C4-2B (cell line): ENCODE results near the gene CCDC85C.
A peak's percentile ranks its signal among the peaks of the same experiment; 100 is the strongest.

Experiments
- H3K27ac ChIP-seq: fragments of 450-650 bp; 2 replicates; pipeline ENCODE4 v1.5.1; 2017
- CTCF ChIP-seq: fragments of 450-650 bp; conservative IDR thresholded peaks from 2 replicates; pipeline ENCODE4 v1.5.1; 2017; ENCODE audit warnings: mild to moderate bottlenecking
- ZFX ChIP-seq: fragments of 450-650 bp; IDR thresholded peaks from 2 replicates; pipeline ENCODE4 v1.6.1; 2017

Gene CCDC85C

DNA sequence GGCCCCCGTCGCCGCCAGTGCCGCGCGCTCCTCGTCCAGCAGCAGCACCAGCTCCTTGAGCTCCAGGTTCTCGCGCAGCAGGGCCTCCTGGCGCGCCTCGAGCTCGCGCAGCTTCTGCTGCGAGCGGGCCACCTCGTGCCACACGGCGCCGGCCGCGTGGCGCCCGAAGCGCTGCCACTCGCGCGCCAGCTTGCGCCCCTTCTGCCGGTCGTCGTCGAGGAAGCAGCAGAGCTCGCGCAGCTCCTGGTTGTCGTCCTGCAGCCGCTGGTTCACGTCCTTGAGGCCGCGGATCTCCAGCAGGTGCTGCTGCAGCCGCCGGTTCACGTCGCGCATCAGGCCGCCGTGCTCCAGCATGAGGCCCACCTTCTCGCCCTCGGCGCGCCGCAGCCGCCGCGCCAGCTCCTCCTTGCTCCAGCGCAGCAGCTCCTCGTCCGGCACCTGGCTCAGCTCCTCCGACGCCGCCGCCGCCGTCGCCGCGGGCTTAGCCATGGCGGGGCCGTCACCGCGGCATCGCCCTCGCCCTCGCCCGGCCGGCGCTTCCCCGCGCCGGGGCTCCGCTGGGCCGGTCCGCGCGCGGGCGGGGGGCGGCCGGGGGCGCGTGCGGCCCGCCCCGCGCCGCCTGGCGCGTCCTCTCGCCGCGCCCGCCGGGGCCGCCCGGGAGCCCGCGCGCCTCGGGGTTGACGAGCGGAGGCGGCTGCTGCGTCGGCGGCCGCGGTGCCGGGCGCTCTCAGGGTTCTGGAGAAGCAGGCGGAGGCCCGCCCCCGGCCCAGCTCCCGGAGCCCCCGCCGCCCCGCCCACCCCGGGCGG is at the start of gene CCDC85C:
TSS of gene CCDC85C (minus strand) at position 737 of the 807 bp plus-strand sequence. CDS start at position 489, 248 bp downstream.
- peak within 1 kb of the TSS; percentile 98 for H3K27ac ChIP-seq
- TF ChIP-seq ZFX (peak; percentile 87), CTCF (no peak; the same call in 1 of the 2 replicates)

- H3K27ac ChIP-seq: no peak overlapping the region
- TF ChIP-seq CTCF (no peak), ZFX (no peak)
Observed at GRCh38 chr14:99651953-99652746, 48.1 kb upstream of the CCDC85C start.

DNA sequence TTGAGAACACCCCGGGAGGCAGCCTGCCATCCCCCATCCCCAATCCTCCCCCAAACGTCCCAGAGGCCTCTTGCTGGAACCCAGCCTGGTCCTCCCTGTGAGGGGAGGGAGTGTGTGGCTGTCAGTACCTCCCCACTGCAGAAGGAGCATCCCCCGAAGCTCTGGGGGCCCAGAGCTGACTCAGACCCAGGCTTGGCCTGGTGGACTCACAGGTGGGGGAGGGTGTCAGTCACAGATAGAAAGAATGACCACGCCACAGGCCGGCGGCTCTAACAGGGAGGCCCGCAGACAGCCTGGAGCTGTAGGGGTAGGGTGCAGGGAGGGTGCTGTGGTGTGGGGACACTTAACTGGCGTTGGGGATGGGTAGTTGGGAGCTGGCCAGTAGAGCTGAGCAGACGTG is 46.2 kb upstream of the CCDC85C start:
- TF ChIP-seq CTCF (no peak), ZFX (no peak)
- H3K27ac ChIP-seq: no peak overlapping the region

DNA sequence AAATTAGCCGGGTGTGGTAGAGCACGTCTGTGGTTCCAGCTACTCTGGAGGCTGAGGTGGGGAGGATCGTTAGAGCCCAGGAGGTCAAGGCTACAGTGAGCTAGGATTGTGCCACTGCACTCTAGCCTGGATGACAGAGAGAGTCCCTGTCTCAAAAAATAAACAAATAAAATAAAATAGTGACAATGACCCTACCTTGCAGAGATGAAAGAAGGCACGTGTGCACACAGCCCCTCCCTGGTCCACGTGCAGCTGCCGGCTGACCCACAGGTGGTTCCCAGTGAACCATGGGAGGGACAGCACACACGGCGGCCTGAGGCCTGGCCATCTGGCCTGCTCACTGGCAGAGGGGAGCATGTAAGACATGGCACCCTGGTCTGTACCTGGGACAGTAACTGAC is 45.6 kb upstream of the CCDC85C start:
- no peak overlapping the region; the same call in 1 of the 2 replicates for H3K27ac ChIP-seq
- TF ChIP-seq ZFX: no peak
- TF ChIP-seq CTCF: no peak

GRCh38 chr14:99649219-99649618 is 45.2 kb upstream of the CCDC85C start:
- no peak overlapping the region; the same call in 1 of the 2 replicates for H3K27ac ChIP-seq
- TF ChIP-seq CTCF: no peak
- no peak for TF ChIP-seq ZFX

GRCh38 chr14:99648027-99648784 is 44.2 kb upstream of the CCDC85C start:
- TF ChIP-seq ZFX (no peak), CTCF (no peak)
- no peak overlapping the region for H3K27ac ChIP-seq
